ENCODE results near the gene LRIG2.

Gene LRIG2

GRCh38 chr1:113040718-113041412, 32.1 kb upstream of the LRIG2 start:
- TF ChIP-seq POLR2AphosphoS5 (IDR thresholded peaks at IDR 0.05; ENCODE audit: low read depth, low read length) (no peak), FOXP2 (optimal IDR thresholded peaks at IDR 0.05; ENCODE audit: borderline replicate concordance, extremely low read depth, extremely low read length, insufficient read depth) (no peak), SIN3A (IDR thresholded peaks at IDR 0.05; ENCODE audit: borderline replicate concordance, insufficient read depth, low read length) (no peak), REST (IDR thresholded peaks at IDR 0.05; ENCODE audit: insufficient read depth in 1 of 2, low read depth in 2 of 2, low read length in 2 of 2) (no peak), TAF1 (IDR thresholded peaks at IDR 0.05; ENCODE audit: borderline replicate concordance, insufficient read depth, low read length) (no peak)

DNA sequence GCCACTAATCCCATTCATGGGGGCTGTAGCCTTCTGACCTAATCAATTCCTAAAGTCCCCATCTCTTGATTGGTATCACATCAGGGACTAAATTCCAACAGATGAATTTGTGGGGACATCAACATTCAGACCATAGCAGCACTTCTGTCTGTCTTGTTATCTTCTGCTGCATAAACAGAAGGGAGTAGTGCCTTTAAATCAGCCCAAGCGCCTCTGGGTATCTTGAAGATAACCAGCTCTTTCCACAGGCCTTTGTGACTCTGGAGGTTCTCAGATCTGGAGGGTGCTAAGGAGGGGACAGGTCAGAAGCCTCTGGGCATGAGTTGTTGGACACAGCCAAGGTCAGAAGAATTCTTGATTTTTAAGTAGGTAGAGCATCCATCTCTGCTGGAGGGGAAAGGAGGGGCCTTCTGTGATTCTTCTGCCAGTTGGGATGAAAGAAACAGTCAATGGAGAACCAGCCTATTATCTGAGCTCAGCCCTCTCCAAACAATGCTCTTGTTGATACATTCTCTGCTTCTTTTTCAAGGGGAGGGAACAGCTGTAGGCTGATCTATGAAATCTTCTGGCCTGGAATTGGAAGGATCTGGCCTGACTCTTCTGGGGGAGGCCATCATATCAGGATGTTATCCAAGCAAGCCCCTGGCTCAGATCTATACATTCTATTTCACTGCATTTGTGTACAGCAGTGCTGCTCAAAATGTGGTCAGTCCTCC, 31.3 kb upstream of the LRIG2 start:
- TF ChIP-seq TAF1 (IDR thresholded peaks at IDR 0.05; ENCODE audit: borderline replicate concordance, insufficient read depth, low read length) (no peak), POLR2AphosphoS5 (IDR thresholded peaks at IDR 0.05; ENCODE audit: low read depth, low read length) (no peak), FOXP2 (optimal IDR thresholded peaks at IDR 0.05; ENCODE audit: borderline replicate concordance, extremely low read depth, extremely low read length, insufficient read depth) (no peak), REST (IDR thresholded peaks at IDR 0.05; ENCODE audit: insufficient read depth in 1 of 2, low read depth in 2 of 2, low read length in 2 of 2) (no peak), SIN3A (IDR thresholded peaks at IDR 0.05; ENCODE audit: borderline replicate concordance, insufficient read depth, low read length) (no peak)

GRCh38 chr1:113042285-113043143, 30.5 kb upstream of the LRIG2 start:
- TF ChIP-seq SIN3A (IDR thresholded peaks at IDR 0.05; ENCODE audit: borderline replicate concordance, insufficient read depth, low read length) (no peak), REST (IDR thresholded peaks at IDR 0.05; ENCODE audit: insufficient read depth in 1 of 2, low read depth in 2 of 2, low read length in 2 of 2) (no peak), POLR2AphosphoS5 (IDR thresholded peaks at IDR 0.05; ENCODE audit: low read depth, low read length) (no peak), FOXP2 (optimal IDR thresholded peaks at IDR 0.05; ENCODE audit: borderline replicate concordance, extremely low read depth, extremely low read length, insufficient read depth) (no peak), TAF1 (IDR thresholded peaks at IDR 0.05; ENCODE audit: borderline replicate concordance, insufficient read depth, low read length) (no peak)

DNA sequence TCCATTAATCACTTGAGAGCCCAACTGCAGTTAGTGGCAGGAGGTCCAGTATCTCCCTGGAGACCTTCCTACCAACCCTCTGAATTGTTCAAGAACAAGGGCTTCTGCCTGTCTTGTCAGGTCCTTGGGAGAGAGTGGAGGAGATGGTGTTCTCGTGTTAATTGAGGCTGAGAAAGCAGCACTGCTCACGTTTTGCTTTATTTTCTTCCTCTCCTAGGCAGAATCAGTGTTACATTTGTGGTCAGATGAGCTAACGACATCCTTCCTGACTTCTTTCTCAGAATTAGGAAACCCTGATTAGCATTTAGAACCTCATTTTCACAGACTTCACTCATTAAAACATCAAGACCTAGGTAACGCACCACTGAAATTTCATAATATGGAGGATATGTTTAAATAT, 26.4 kb upstream of the LRIG2 start:
- TF ChIP-seq SIN3A (IDR thresholded peaks at IDR 0.05; ENCODE audit: borderline replicate concordance, insufficient read depth, low read length) (no peak), TAF1 (IDR thresholded peaks at IDR 0.05; ENCODE audit: borderline replicate concordance, insufficient read depth, low read length) (no peak), REST (IDR thresholded peaks at IDR 0.05; ENCODE audit: insufficient read depth in 1 of 2, low read depth in 2 of 2, low read length in 2 of 2) (no peak), POLR2AphosphoS5 (IDR thresholded peaks at IDR 0.05; ENCODE audit: low read depth, low read length) (no peak), FOXP2 (optimal IDR thresholded peaks at IDR 0.05; ENCODE audit: borderline replicate concordance, extremely low read depth, extremely low read length, insufficient read depth) (no peak)

Measured in PFSK-1 (cell line).